RWPE2 (cell line): Measurements from ENCODE around the gene RNU5D-1.

Experiments used
- ATAC-seq: fragments of 200-7000 bp; cut with Tn5 transposase; 3 replicates; pipeline ENCODE4 v1.9.1; 2021; ENCODE audit warnings: low read depth
- DNase-seq: peaks from one replicate; pipeline ENCODE4 v3.0.0-alpha.2; 2020; ENCODE audit warnings: low spot score
- H3K27ac ChIP-seq: fragments of 450-650 bp; 2 replicates; pipeline ENCODE4 v1.5.1; 2017; ENCODE audit warnings: mild to moderate bottlenecking; ENCODE audit not compliant: poor library complexity, severe bottlenecking
- H3K27me3 ChIP-seq: fragments of 250-450 bp; sonication (Bioruptor Pico); 2 replicates; pipeline ENCODE4 v1.5.1; 2021; ENCODE audit warnings: mild to moderate bottlenecking, moderate library complexity; ENCODE audit not compliant: insufficient read depth, poor library complexity, severe bottlenecking
- H3K36me3 ChIP-seq: fragments of 250-450 bp; sonication (Bioruptor Pico); 2 replicates; pipeline ENCODE4 v1.5.1; 2020; ENCODE audit warnings: low read depth, mild to moderate bottlenecking, moderate library complexity
- H3K4me1 ChIP-seq: fragments of 250-450 bp; sonication (Bioruptor Pico); 2 replicates; pipeline ENCODE4 v1.5.1; 2021; ENCODE audit warnings: mild to moderate bottlenecking, moderate library complexity; ENCODE audit not compliant: insufficient read depth, poor library complexity, severe bottlenecking
- H3K4me3 ChIP-seq: fragments of 250-450 bp; sonication (Bioruptor Pico); 2 replicates; pipeline ENCODE4 v1.5.1; 2021; ENCODE audit warnings: mild to moderate bottlenecking, moderate library complexity; ENCODE audit not compliant: severe bottlenecking
- H3K9me3 ChIP-seq: fragments of 250-450 bp; sonication (Bioruptor Pico); 2 replicates; pipeline ENCODE4 v1.5.1; 2021; ENCODE audit warnings: mild to moderate bottlenecking, moderate library complexity; ENCODE audit not compliant: severe bottlenecking
- TF ChIP-seq, protein P1 (sequence below): fragments of 450-650 bp; IDR thresholded peaks from one replicate; pipeline ENCODE4 v1.5.1; 2017; ENCODE audit warnings: mild to moderate bottlenecking, moderate library complexity; ENCODE audit not compliant: poor library complexity, severe bottlenecking

Gene RNU5D-1

DNA sequence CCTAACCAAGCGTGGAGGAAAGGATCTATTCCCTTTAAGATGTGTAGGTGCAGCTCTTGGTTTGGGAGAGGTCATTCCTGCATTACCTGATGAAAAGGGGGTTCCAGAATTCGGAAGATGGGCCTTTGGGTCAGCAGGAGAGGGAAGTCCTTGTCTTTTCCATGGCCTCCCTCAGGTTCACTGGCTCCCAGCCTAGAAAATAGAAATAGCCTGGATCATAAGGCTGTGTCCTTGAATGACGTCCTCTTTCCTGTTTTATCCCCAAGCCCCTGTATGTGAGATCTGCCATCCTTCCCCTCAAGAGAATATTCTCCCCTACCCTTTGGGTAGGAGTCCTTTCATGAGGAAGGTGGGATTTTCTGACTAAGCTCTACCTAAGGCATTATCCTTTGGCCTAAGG is 29.9 kb upstream of the RNU5D-1 start:
- Histone ChIP-seq H3K4me1 (no peaks in the 10 kb centered on the region), H3K9me3 (no peaks in the 10 kb centered on the region), H3K27ac (no peak overlapping the region), H3K27me3 (no peaks in the 10 kb centered on the region), H3K4me3 (no peak overlapping the region), H3K36me3 (peaks cover 100% of the 10 kb centered on the region)
- no peak for DNase-seq
- no peak for ATAC-seq
- TF ChIP-seq, protein P1, sequence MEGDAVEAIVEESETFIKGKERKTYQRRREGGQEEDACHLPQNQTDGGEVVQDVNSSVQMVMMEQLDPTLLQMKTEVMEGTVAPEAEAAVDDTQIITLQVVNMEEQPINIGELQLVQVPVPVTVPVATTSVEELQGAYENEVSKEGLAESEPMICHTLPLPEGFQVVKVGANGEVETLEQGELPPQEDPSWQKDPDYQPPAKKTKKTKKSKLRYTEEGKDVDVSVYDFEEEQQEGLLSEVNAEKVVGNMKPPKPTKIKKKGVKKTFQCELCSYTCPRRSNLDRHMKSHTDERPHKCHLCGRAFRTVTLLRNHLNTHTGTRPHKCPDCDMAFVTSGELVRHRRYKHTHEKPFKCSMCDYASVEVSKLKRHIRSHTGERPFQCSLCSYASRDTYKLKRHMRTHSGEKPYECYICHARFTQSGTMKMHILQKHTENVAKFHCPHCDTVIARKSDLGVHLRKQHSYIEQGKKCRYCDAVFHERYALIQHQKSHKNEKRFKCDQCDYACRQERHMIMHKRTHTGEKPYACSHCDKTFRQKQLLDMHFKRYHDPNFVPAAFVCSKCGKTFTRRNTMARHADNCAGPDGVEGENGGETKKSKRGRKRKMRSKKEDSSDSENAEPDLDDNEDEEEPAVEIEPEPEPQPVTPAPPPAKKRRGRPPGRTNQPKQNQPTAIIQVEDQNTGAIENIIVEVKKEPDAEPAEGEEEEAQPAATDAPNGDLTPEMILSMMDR, result no peak

DNA sequence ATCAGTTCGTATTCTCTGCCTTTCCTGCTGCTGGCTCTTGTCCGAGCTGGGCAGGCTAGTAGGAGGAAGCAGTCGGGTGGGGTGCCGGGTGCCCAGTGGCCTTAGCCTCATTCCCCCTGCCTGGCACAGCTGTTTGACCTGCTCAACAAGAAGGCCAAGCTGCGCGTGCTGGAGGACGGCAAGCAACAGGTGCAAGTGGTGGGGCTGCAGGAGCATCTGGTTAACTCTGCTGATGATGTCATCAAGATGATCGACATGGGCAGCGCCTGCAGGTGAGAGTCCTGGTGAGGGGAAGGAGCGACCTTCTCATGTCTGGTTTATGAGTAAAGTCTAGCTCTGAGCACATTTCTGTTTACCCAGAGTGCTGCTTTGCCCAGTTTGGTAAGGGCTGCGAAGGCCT is 28.1 kb upstream of the RNU5D-1 start:
- Histone ChIP-seq H3K27me3 (no peaks in the 10 kb centered on the region), H3K36me3 (peaks cover 100% of the 10 kb centered on the region), H3K9me3 (no peaks in the 10 kb centered on the region), H3K4me3 (no peak overlapping the region), H3K27ac (no peak overlapping the region), H3K4me1 (no peaks in the 10 kb centered on the region)
- DNase-seq (no peak), ATAC-seq (no peak)
- TF ChIP-seq, protein P1, result no peak

DNA sequence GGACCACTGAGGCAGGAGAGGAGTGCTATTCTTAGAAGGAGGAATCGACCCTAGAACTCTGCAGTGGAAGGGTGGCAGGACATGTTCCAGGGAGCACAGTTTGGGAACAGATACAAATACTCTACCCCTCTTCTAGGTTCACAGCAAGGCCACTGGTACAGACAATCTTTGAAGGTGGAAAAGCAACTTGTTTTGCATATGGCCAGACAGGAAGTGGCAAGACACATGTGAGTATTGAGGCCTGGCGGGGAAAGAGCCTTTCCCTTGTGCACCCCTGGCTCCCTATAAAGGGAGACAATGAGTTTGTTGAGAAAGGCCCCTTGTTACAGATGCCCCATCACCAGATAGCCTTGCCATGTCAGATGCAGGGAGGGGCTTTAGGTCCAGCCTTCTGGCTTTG is 26.4 kb upstream of the RNU5D-1 start:
- no peak for ATAC-seq
- no peak for DNase-seq
- Histone ChIP-seq H3K27me3 (no peaks in the 10 kb centered on the region), H3K27ac (no peak overlapping the region), H3K9me3 (no peaks in the 10 kb centered on the region), H3K4me1 (no peaks in the 10 kb centered on the region), H3K36me3 (peaks cover 97% of the 10 kb centered on the region), H3K4me3 (no peak overlapping the region)
- TF ChIP-seq, protein P1, result no peak

DNA sequence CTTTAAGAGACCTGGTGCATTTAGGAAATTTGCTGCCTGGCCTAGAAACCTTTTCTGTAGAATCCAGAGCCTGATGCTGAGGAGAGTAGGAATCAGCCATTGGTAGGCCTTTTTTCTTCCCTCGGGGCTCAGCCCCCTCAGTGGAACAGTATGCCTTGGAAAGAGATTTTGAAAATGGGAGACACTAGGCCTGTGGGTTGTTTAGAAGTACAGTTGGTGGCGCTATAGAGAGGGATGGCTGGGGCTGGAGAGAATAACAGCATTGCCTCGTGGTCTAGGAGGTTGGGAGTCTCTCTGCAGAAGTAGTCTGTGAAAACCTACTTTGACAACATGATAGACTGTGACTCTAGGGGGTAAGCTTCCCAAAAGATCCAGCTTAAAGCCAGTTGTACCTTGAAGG is 16.9 kb upstream of the RNU5D-1 start:
- no peaks in the 10 kb centered on the region for H3K9me3 ChIP-seq
- TF ChIP-seq, protein P1, result no peak
- H3K27me3 ChIP-seq, result no peaks in the 10 kb centered on the region
- H3K4me1 ChIP-seq, result no peaks in the 10 kb centered on the region
- H3K36me3 ChIP-seq, result peaks cover 89% of the 10 kb centered on the region
- H3K27ac ChIP-seq, result no peak overlapping the region
- H3K4me3 ChIP-seq, result no peak overlapping the region
- ATAC-seq (no peak), DNase-seq (no peak)

DNA sequence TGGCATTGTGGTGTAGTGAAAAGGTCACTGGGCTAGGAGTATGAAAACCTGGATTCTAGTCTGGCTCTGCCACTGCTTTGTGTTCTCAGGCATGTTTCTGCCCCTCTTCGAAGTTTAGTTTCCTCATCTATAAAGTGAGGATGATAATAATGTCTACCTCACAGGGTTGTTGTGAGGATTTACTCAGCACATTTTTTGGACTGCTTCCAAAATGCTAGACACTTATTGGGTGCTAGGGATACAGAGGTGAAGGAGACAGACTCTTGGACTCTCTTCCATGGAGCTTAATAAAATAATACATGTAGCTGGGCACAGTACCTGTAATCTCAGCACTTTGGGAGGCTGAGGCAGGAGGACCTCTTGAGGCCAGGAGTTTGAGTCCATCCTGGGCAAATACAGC is 12.2 kb upstream of the RNU5D-1 start:
- DNase-seq (no peak), ATAC-seq (no peak)
- TF ChIP-seq, protein P1, result no peak
- Histone ChIP-seq H3K4me3 (no peak overlapping the region), H3K36me3 (peaks cover 72% of the 10 kb centered on the region), H3K4me1 (peaks cover 3% of the 10 kb centered on the region), H3K9me3 (no peaks in the 10 kb centered on the region), H3K27me3 (no peaks in the 10 kb centered on the region), H3K27ac (no peak overlapping the region)
